Measurements from ENCODE around the gene TACR1.
"Not testable (repeated sequence)": the region's sequence is repeated elsewhere in the genome, so short reads cannot be mapped to it uniquely, and the experiment has no call there.

TACR1 gene, protein sequence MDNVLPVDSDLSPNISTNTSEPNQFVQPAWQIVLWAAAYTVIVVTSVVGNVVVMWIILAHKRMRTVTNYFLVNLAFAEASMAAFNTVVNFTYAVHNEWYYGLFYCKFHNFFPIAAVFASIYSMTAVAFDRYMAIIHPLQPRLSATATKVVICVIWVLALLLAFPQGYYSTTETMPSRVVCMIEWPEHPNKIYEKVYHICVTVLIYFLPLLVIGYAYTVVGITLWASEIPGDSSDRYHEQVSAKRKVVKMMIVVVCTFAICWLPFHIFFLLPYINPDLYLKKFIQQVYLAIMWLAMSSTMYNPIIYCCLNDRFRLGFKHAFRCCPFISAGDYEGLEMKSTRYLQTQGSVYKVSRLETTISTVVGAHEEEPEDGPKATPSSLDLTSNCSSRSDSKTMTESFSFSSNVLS

GRCh38 chr2:75199428-75200011, at the start of gene TACR1:
TACR1 (minus strand) TSS chr2:75199520; CDS start chr2:75198934, 586 bp downstream.
- H3K4me1 ChIP-seq (ENCODE audit: control insufficient read depth, insufficient read depth, low read length): peaks cover 21% of the 10 kb centered on the region

DNA sequence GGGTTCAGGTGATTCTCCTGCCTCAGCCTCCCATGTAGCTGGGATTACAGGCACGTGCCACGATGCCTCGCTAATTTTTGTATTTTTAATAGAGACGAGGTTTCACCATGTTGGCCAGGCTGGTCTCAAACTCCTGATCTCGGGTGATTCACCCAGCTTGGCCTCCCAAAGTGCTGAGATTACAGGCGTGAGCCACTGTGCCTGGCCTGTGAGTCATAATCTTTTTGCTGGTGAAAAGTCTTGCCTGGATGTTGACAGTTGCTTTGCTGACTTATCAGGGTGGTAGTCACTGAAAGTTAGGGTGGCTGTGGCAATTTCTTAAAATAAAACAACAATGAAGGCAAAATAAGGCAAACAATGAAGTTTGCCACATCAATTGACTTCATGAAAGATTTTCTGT, 49.3 kb upstream of the TACR1 start:
- H3K9me3 ChIP-seq (ENCODE audit: control insufficient read depth, low read length); H3K4me1 ChIP-seq (ENCODE audit: control insufficient read depth, insufficient read depth, low read length); H3K4me3 ChIP-seq (ENCODE audit: low read length); H3K27me3 ChIP-seq (ENCODE audit: control insufficient read depth, insufficient read depth, low read length); H3K9ac ChIP-seq (ENCODE audit: low read length); H3K36me3 ChIP-seq (ENCODE audit: control insufficient read depth, insufficient read depth, low read length): not testable (repeated sequence)

More at GRCh38 chr2:75199428-75200011, at the start of gene TACR1:
- Histone ChIP-seq H3K36me3 (ENCODE audit: control insufficient read depth, insufficient read depth, low read length) (no peaks in the 10 kb centered on the region), H3K9ac (ENCODE audit: low read length) (no peak within 1 kb of the TSS), H3K27me3 (ENCODE audit: control insufficient read depth, insufficient read depth, low read length) (peaks cover 52% of the 10 kb centered on the region), H3K4me3 (ENCODE audit: low read length) (no peak within 1 kb of the TSS), H3K9me3 (ENCODE audit: control insufficient read depth, low read length) (no peaks in the 10 kb centered on the region)

DNA sequence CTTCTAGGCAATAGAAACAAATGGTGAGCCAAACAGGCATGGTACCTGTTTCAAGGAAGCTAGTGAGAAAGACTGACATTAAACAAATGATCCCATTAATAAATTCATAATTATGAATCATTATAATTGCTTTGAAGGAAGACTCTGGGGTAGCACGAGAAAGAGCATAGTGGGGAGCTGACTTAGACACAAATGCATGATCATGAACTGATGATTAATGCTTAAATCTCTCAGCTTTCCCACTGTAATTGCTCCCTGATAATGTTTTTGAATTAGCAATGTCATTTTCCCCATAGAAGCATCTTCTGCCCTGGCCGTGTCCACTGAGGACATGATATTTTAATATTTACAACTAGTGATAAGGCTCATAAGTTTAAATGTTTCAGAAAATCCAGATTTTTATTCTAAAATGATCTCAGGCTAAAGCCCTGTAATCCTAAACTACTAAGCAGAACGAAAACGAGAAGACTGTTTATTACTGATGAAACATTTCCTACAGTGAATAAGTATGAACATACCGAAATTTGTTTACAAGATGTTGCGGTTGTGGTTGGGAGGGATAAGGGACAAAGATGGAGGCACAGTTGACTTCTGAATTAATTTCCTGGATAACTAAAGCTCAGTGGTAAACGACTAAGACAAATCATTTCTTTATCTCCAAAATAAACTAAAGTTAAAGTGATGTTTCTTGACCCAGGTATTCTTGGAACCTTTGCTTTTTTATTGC, 47.3 kb upstream of the TACR1 start:
- no peaks in the 10 kb centered on the region for H3K4me1 ChIP-seq (ENCODE audit: control insufficient read depth, insufficient read depth, low read length)
- H3K4me3 ChIP-seq (ENCODE audit: low read length): no peak overlapping the region
- no peaks in the 10 kb centered on the region for H3K9me3 ChIP-seq (ENCODE audit: control insufficient read depth, low read length)
- no peaks in the 10 kb centered on the region for H3K27me3 ChIP-seq (ENCODE audit: control insufficient read depth, insufficient read depth, low read length)
- no peak overlapping the region for H3K9ac ChIP-seq (ENCODE audit: low read length)
- H3K36me3 ChIP-seq (ENCODE audit: control insufficient read depth, insufficient read depth, low read length): no peaks in the 10 kb centered on the region

- no peaks in the 10 kb centered on the region for H3K27me3 ChIP-seq (ENCODE audit: control insufficient read depth, insufficient read depth, low read length)
- no peaks in the 10 kb centered on the region for H3K36me3 ChIP-seq (ENCODE audit: control insufficient read depth, insufficient read depth, low read length)
- H3K4me1 ChIP-seq (ENCODE audit: control insufficient read depth, insufficient read depth, low read length): no peaks in the 10 kb centered on the region
- no peak overlapping the region for H3K4me3 ChIP-seq (ENCODE audit: low read length)
- no peaks in the 10 kb centered on the region for H3K9me3 ChIP-seq (ENCODE audit: control insufficient read depth, low read length)
- no peak overlapping the region for H3K9ac ChIP-seq (ENCODE audit: low read length)
These were observed 43.9 kb upstream of the TACR1 start for GRCh38 chr2:75243219-75243618.

GRCh38 chr2:75241696-75242095, 42.4 kb upstream of the TACR1 start:
- Histone ChIP-seq H3K36me3 (ENCODE audit: control insufficient read depth, insufficient read depth, low read length) (no peaks in the 10 kb centered on the region), H3K9ac (ENCODE audit: low read length) (no peak overlapping the region), H3K27me3 (ENCODE audit: control insufficient read depth, insufficient read depth, low read length) (no peaks in the 10 kb centered on the region), H3K4me3 (ENCODE audit: low read length) (no peak overlapping the region), H3K4me1 (ENCODE audit: control insufficient read depth, insufficient read depth, low read length) (no peaks in the 10 kb centered on the region), H3K9me3 (ENCODE audit: control insufficient read depth, low read length) (no peaks in the 10 kb centered on the region)

DNA sequence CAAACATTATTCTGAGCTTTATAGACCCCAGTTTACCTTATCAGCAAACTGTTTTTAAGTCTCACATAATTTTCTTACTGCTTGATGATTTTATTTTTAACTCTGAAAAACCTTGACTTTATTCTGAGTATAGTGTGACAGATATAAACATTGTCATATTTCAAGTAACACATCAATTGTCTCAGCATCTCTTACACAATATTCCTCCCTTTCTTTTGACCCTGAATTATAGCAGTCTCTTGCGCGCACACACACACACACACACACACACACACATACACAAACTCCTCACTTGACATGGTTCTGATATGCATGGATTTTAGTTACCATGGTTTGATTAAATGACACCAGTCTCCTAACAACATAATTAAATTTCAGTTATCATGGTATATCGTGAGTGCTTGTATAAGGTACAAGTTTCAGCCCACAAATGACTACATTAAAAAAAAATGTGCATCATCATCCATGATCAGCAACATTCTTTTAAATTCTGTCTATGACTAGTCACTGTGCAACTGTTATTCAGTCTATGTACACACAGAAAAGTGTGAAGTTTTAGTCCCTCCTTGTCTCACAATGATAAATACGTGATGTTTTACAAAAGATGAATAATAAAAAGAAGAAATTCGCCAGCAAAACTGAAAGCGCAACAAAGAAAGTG, 39.5 kb upstream of the TACR1 start:
- Histone ChIP-seq H3K9me3 (ENCODE audit: control insufficient read depth, low read length) (no peaks in the 10 kb centered on the region), H3K36me3 (ENCODE audit: control insufficient read depth, insufficient read depth, low read length) (no peaks in the 10 kb centered on the region), H3K4me1 (ENCODE audit: control insufficient read depth, insufficient read depth, low read length) (no peaks in the 10 kb centered on the region), H3K4me3 (ENCODE audit: low read length) (no peak overlapping the region), H3K27me3 (ENCODE audit: control insufficient read depth, insufficient read depth, low read length) (no peaks in the 10 kb centered on the region), H3K9ac (ENCODE audit: low read length) (no peak overlapping the region)

- Histone ChIP-seq H3K4me3 (ENCODE audit: low read length) (no peak overlapping the region), H3K4me1 (ENCODE audit: control insufficient read depth, insufficient read depth, low read length) (no peaks in the 10 kb centered on the region)
These were observed 38.0 kb upstream of the TACR1 start for GRCh38 chr2:75237296-75237695.

DNA sequence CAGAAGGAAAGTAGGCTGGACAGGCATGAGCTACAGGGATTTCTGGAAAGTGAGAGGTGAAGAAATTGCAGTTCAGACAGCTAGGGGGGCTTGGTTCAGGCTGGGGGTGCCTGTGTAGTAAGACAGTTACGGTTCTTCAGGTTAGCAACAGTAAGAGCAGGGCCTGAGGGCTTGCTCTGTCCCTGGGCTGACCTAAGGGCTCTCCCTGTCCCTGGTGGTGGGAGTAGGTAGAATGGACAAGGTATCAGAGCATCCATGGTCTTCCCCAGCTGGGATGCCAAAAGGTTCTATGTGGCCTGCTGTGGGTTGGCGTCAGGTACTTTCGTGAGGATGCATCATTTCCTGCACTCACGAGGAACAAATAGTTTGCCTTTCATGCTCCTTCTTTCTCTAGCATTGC, 34.6 kb upstream of the TACR1 start:
- no peak overlapping the region for H3K4me3 ChIP-seq (ENCODE audit: low read length)
- no peaks in the 10 kb centered on the region for H3K36me3 ChIP-seq (ENCODE audit: control insufficient read depth, insufficient read depth, low read length)
- H3K9ac ChIP-seq (ENCODE audit: low read length): no peak overlapping the region
- H3K27me3 ChIP-seq (ENCODE audit: control insufficient read depth, insufficient read depth, low read length): no peaks in the 10 kb centered on the region
- no peaks in the 10 kb centered on the region for H3K9me3 ChIP-seq (ENCODE audit: control insufficient read depth, low read length)
- H3K4me1 ChIP-seq (ENCODE audit: control insufficient read depth, insufficient read depth, low read length): no peaks in the 10 kb centered on the region

More at GRCh38 chr2:75237296-75237695, 38.0 kb upstream of the TACR1 start:
- Histone ChIP-seq H3K9me3 (ENCODE audit: control insufficient read depth, low read length) (no peaks in the 10 kb centered on the region), H3K36me3 (ENCODE audit: control insufficient read depth, insufficient read depth, low read length) (no peaks in the 10 kb centered on the region), H3K9ac (ENCODE audit: low read length) (no peak overlapping the region), H3K27me3 (ENCODE audit: control insufficient read depth, insufficient read depth, low read length) (no peaks in the 10 kb centered on the region)

DNA sequence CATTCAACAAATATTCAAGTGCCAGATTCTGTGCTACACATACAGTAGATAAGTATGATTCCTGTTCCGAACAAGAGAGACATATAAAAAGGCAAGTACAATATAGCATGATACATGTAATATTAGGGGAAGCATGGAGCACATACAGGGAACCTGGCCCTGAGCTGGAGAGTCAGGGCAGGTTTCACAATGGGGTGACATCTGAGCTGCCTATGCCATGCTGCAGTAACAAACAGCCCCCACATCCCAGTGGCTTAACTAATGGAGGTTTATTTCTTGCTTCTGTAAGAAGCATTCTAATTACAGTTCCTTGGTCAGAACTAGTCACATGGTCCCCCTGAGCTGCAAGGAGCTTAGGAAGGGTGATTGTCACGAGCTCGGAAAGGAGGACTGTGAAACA, 27.3 kb upstream of the TACR1 start:
- Histone ChIP-seq H3K36me3 (ENCODE audit: control insufficient read depth, insufficient read depth, low read length) (no peaks in the 10 kb centered on the region), H3K9ac (ENCODE audit: low read length) (no peak overlapping the region), H3K9me3 (ENCODE audit: control insufficient read depth, low read length) (no peaks in the 10 kb centered on the region), H3K27me3 (ENCODE audit: control insufficient read depth, insufficient read depth, low read length) (no peaks in the 10 kb centered on the region), H3K4me3 (ENCODE audit: low read length) (no peak overlapping the region), H3K4me1 (ENCODE audit: control insufficient read depth, insufficient read depth, low read length) (no peaks in the 10 kb centered on the region)

- Histone ChIP-seq H3K4me3 (ENCODE audit: low read length) (no peak overlapping the region), H3K9me3 (ENCODE audit: control insufficient read depth, low read length) (no peaks in the 10 kb centered on the region), H3K36me3 (ENCODE audit: control insufficient read depth, insufficient read depth, low read length) (no peaks in the 10 kb centered on the region), H3K27me3 (ENCODE audit: control insufficient read depth, insufficient read depth, low read length) (no peaks in the 10 kb centered on the region), H3K4me1 (ENCODE audit: control insufficient read depth, insufficient read depth, low read length) (no peaks in the 10 kb centered on the region), H3K9ac (ENCODE audit: low read length) (no peak overlapping the region)
These were observed 26.8 kb upstream of the TACR1 start for GRCh38 chr2:75226099-75226498.

- H3K36me3 ChIP-seq (ENCODE audit: control insufficient read depth, insufficient read depth, low read length): no peaks in the 10 kb centered on the region
- H3K4me1 ChIP-seq (ENCODE audit: control insufficient read depth, insufficient read depth, low read length): no peaks in the 10 kb centered on the region
These were observed 25.3 kb upstream of the TACR1 start for GRCh38 chr2:75224636-75225094.

GRCh38 chr2:75222527-75222926, 23.2 kb upstream of the TACR1 start:
- no peaks in the 10 kb centered on the region for H3K27me3 ChIP-seq (ENCODE audit: control insufficient read depth, insufficient read depth, low read length)
- H3K4me1 ChIP-seq (ENCODE audit: control insufficient read depth, insufficient read depth, low read length): no peaks in the 10 kb centered on the region
- no peak overlapping the region for H3K4me3 ChIP-seq (ENCODE audit: low read length)
- H3K9me3 ChIP-seq (ENCODE audit: control insufficient read depth, low read length): no peaks in the 10 kb centered on the region
- no peak overlapping the region for H3K9ac ChIP-seq (ENCODE audit: low read length)
- H3K36me3 ChIP-seq (ENCODE audit: control insufficient read depth, insufficient read depth, low read length): no peaks in the 10 kb centered on the region

More at GRCh38 chr2:75224636-75225094, 25.3 kb upstream of the TACR1 start:
- H3K4me3 ChIP-seq (ENCODE audit: low read length): no peak overlapping the region
- no peak overlapping the region for H3K9ac ChIP-seq (ENCODE audit: low read length)
- no peaks in the 10 kb centered on the region for H3K27me3 ChIP-seq (ENCODE audit: control insufficient read depth, insufficient read depth, low read length)
- H3K9me3 ChIP-seq (ENCODE audit: control insufficient read depth, low read length): no peaks in the 10 kb centered on the region
